Trophoblast cell (in vitro differentiated cells and primary cell): ENCODE measurements around the gene NAP1L5.

Experiments
- DNase-seq, 2 donors: peaks; one replicate each; pipeline ENCODE4 v3.0.0-alpha.2; 2016
- H2AFZ ChIP-seq: 2 replicates; pipeline ENCODE4 v1.6.1; 2013; ENCODE audit warnings: low read length, moderate library complexity, mild to moderate bottlenecking; ENCODE audit not compliant: insufficient read depth, poor library complexity
- H2AK5ac ChIP-seq: 2 replicates; pipeline ENCODE4 v1.6.1; 2013; ENCODE audit warnings: mild to moderate bottlenecking, low read length
- H2BK120ac ChIP-seq: 2 replicates; pipeline ENCODE4 v1.6.1; 2013; ENCODE audit warnings: low read length, mild to moderate bottlenecking, moderate library complexity; ENCODE audit not compliant: insufficient read depth, poor library complexity
- H2BK12ac ChIP-seq: 2 replicates; pipeline ENCODE4 v1.6.1; 2013; ENCODE audit warnings: mild to moderate bottlenecking, low read length, moderate library complexity
- H2BK5ac ChIP-seq: 2 replicates; pipeline ENCODE4 v1.6.1; 2013; ENCODE audit warnings: low read length, low read depth, moderate library complexity, mild to moderate bottlenecking; ENCODE audit not compliant: poor library complexity
- H3K14ac ChIP-seq: 2 replicates; pipeline ENCODE4 v1.6.1; 2013; ENCODE audit warnings: mild to moderate bottlenecking, low read length
- H3K18ac ChIP-seq: 2 replicates; pipeline ENCODE4 v1.6.1; 2013; ENCODE audit warnings: mild to moderate bottlenecking, low read length
- H3K23ac ChIP-seq: 2 replicates; pipeline ENCODE4 v1.6.1; 2013; ENCODE audit warnings: low read length
- H3K27ac ChIP-seq: 2 replicates; pipeline ENCODE4 v1.5.1; 2013; ENCODE audit warnings: low read depth, mild to moderate bottlenecking, inconsistent platforms, low read length, moderate library complexity
- H3K27me3 ChIP-seq: 2 replicates; pipeline ENCODE4 v1.6.1; 2013; ENCODE audit warnings: inconsistent platforms, mild to moderate bottlenecking, low read length, moderate library complexity; ENCODE audit not compliant: insufficient read depth
- H3K36me3 ChIP-seq, 2 experiments: 1 replicate in 1 of 2; 2 replicates in 1 of 2; pipeline ENCODE4 v1.6.1; 2013; ENCODE audit warnings: low read length in 2 of 2, mild to moderate bottlenecking in 2 of 2, moderate library complexity in 1 of 2; ENCODE audit not compliant: insufficient read depth in 2 of 2, control insufficient read depth in 1 of 2
- H3K4ac ChIP-seq: 2 replicates; pipeline ENCODE4 v1.6.1; 2013; ENCODE audit warnings: low read depth, mild to moderate bottlenecking, low read length, moderate library complexity
- H3K4me1 ChIP-seq, 2 experiments: 1 replicate in 1 of 2; 2 replicates in 1 of 2; pipeline ENCODE4 v1.6.1; 2013; ENCODE audit warnings: low read length in 2 of 2, mild to moderate bottlenecking in 2 of 2, moderate library complexity in 1 of 2; ENCODE audit not compliant: insufficient read depth in 2 of 2, control insufficient read depth in 1 of 2
- H3K4me2 ChIP-seq: 2 replicates; pipeline ENCODE4 v1.6.1; 2013; ENCODE audit warnings: inconsistent platforms, mild to moderate bottlenecking, low read length, moderate library complexity
- H3K4me3 ChIP-seq: 2 replicates; pipeline ENCODE4 v1.5.1; 2013; ENCODE audit warnings: mild to moderate bottlenecking, low read depth, low read length, inconsistent platforms
- H3K79me1 ChIP-seq: one replicate; pipeline ENCODE4 v1.6.1; 2013; ENCODE audit warnings: low read length
- H3K79me2 ChIP-seq: 2 replicates; pipeline ENCODE4 v1.6.1; 2013; ENCODE audit warnings: low read length, mild to moderate bottlenecking; ENCODE audit not compliant: control insufficient read depth, insufficient read depth, poor library complexity
- H3K9ac ChIP-seq: 2 replicates; pipeline ENCODE4 v1.6.1; 2013; ENCODE audit warnings: mild to moderate bottlenecking, low read length
- H3K9me3 ChIP-seq: 2 replicates; pipeline ENCODE4 v1.6.1; 2013; ENCODE audit warnings: low read depth, mild to moderate bottlenecking, control low read depth, inconsistent platforms, low read length; ENCODE audit not compliant: insufficient read depth
- H4K12ac ChIP-seq: 2 replicates; pipeline ENCODE4 v1.6.1; 2013; ENCODE audit warnings: low read depth, mild to moderate bottlenecking, low read length, moderate library complexity
- H4K8ac ChIP-seq: 2 replicates; pipeline ENCODE4 v1.6.1; 2013; ENCODE audit warnings: low read depth, mild to moderate bottlenecking, low read length, moderate library complexity
- H4K91ac ChIP-seq: one replicate; pipeline ENCODE4 v1.6.1; 2013; ENCODE audit warnings: low read depth, mild to moderate bottlenecking, low read length, moderate library complexity
- WGBS: extraction: QIAGEN DNeasy Blood & Tissue Kit; methylation state at CpG from one replicate; pipeline ENCODE4 v1.1.7; 2013; ENCODE audit warnings: missing lambda C conversion rate; ENCODE audit not compliant: insufficient read length, insufficient coverage; ENCODE audit errors: extremely low coverage; 5-methylcytosine and 5-hydroxymethylcytosine counted together

Gene NAP1L5

DNA sequence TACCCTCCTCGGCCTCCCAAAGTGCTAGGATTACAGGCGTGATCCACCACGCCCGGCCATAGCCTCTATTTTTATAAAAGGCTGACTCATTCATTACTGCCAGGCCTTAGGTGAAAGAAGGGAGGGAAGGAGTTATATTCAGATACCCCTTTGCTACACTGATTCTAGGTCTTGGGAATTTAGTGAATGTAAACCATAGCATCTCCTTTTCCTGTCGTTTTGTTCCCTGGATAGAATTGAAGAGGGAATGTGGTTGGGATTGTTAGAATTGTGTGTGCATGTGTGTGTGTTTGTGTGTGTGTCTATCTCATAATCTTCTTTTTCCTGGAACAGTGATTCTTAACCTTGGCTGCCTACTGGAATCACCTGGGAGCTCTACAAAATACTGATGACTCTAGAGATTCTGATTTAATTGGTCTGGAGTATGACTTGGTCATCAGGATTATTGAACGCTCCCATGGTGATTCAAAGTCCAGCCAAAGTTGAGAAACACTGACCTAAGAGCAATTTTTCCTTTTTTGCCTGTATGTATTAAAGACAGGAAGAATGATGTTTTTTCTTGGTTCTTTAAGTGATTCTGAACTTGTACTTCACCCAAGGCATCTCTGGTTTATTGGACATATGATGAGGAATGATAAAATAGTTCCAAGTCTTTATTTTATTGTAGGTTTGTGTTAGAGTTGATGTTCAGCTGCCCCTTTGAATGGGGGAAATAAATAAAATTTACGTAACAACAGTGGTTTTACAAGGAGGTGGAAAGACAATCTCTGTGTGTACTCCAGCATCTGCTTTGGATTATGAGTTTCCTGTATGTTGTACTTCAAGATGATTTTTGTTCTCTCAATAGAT is 37.0 kb downstream of the NAP1L5 start:
- Histone ChIP-seq H2BK12ac (no peak overlapping the region), H4K91ac (no peak overlapping the region), H3K4me1 (peaks cover 3 to 5% of the 10 kb centered on the region in 2 experiments), H3K27ac (no peak overlapping the region), H3K79me2 (no peaks in the 10 kb centered on the region), H3K9ac (no peak overlapping the region), H3K36me3 (no peaks in the 10 kb centered on the region), H2BK5ac (no peak overlapping the region), H3K23ac (no peak overlapping the region), H3K4me3 (no peak overlapping the region), H3K9me3 (no peaks in the 10 kb centered on the region), H3K14ac (no peak overlapping the region), H3K4ac (no peak overlapping the region), H3K18ac (no peak overlapping the region), H2AK5ac (no peak overlapping the region), H2AFZ (no peak overlapping the region), H2BK120ac (no peak overlapping the region), H4K8ac (no peak overlapping the region), H3K4me2 (no peak overlapping the region), H3K79me1 (no peaks in the 10 kb centered on the region), H3K27me3 (no peaks in the 10 kb centered on the region), H4K12ac (no peak overlapping the region)
- no peak for DNase-seq
- no CpG with 5 or more reads among the region's 7 CpGs for WGBS

DNA sequence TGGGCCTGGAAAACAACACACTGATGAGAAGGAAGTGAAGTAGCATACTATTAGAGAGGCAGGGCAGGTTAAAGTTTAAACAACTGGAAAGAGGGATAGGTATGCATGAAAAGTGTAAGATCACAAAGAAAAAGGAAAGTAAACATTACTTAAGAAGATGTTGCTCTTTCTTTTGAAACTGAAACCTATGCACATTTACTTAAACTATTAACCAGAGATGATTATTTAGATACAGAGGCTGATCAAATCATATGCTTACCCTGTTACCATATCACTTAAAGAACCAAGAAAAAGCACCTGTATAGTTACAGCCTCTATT is 37.8 kb downstream of the NAP1L5 start:
- H3K18ac ChIP-seq, result no peak overlapping the region
- H3K9ac ChIP-seq, result no peak overlapping the region
- H3K14ac ChIP-seq, result no peak overlapping the region
- H2BK120ac ChIP-seq, result no peak overlapping the region
- peaks cover 3 to 5% of the 10 kb centered on the region in 2 experiments for H3K4me1 ChIP-seq
- no peaks in the 10 kb centered on the region for H3K79me1 ChIP-seq
- no peak overlapping the region for H2AFZ ChIP-seq
- no peak overlapping the region for H3K4ac ChIP-seq
- no peaks in the 10 kb centered on the region for H3K36me3 ChIP-seq
- H3K23ac ChIP-seq, result no peak overlapping the region
- H3K4me3 ChIP-seq, result no peak overlapping the region
- H2BK12ac ChIP-seq, result no peak overlapping the region
- H3K79me2 ChIP-seq, result no peaks in the 10 kb centered on the region
- no peak overlapping the region for H4K8ac ChIP-seq
- H2AK5ac ChIP-seq, result no peak overlapping the region
- no peaks in the 10 kb centered on the region for H3K9me3 ChIP-seq
- H3K27ac ChIP-seq, result no peak overlapping the region
- no peak for DNase-seq
- H4K12ac ChIP-seq, result no peak overlapping the region
- no peak overlapping the region for H3K4me2 ChIP-seq
- no peak overlapping the region for H2BK5ac ChIP-seq
- no peaks in the 10 kb centered on the region for H3K27me3 ChIP-seq
- no peak overlapping the region for H4K91ac ChIP-seq

GRCh38 chr4:88659055-88659889 is 38.4 kb downstream of the NAP1L5 start:
- no peaks in the 10 kb centered on the region for H3K27me3 ChIP-seq
- H4K12ac ChIP-seq, result no peak overlapping the region
- H3K9ac ChIP-seq, result no peak overlapping the region
- no peaks in the 10 kb centered on the region for H3K79me2 ChIP-seq
- H3K4me2 ChIP-seq, result peak overlapping the region; percentile 4
- no peaks in the 10 kb centered on the region for H3K9me3 ChIP-seq
- no peak overlapping the region for H4K8ac ChIP-seq
- H3K14ac ChIP-seq, result no peak overlapping the region
- H2AFZ ChIP-seq, result no peak overlapping the region
- no peak overlapping the region for H2BK5ac ChIP-seq
- no peak overlapping the region for H2BK120ac ChIP-seq
- H4K91ac ChIP-seq, result no peak overlapping the region
- no peak overlapping the region for H3K18ac ChIP-seq
- H3K27ac ChIP-seq, result peak overlapping the region; percentile 52
- no peaks in the 10 kb centered on the region for H3K79me1 ChIP-seq
- H2BK12ac ChIP-seq, result no peak overlapping the region
- no peak overlapping the region for H3K4ac ChIP-seq
- no CpG with 5 or more reads among the region's 4 CpGs for WGBS
- H3K23ac ChIP-seq, result no peak overlapping the region
- peaks cover 3 to 5% of the 10 kb centered on the region in 2 experiments for H3K4me1 ChIP-seq
- H3K36me3 ChIP-seq, result no peaks in the 10 kb centered on the region
- no peak overlapping the region for H3K4me3 ChIP-seq
- DNase-seq, result peak; percentile 96 to 99
- no peak overlapping the region for H2AK5ac ChIP-seq

DNA sequence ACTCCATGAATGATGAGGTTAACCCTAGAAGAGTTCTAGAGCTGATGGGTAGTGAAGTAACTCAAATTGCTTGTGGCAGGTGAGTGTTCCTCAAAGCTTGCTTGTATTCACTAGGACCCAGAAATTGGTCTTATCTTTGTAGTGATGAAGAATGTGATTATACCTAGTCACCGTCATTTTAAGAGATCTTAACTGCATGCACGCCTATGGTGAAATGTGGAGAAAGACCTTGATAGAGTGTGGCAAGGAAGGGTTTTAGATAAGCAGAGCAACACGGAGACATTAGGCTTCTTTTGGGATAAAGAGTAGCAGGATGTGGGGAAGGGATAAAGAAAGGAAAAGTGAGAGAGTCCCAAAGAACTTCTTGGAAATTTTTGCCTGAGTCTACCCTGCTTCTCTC is 42.4 kb downstream of the NAP1L5 start:
- no peaks in the 10 kb centered on the region for H3K27me3 ChIP-seq
- peaks cover 0 to 3% of the 10 kb centered on the region in 2 experiments for H3K4me1 ChIP-seq
- H4K8ac ChIP-seq, result no peak overlapping the region
- H3K18ac ChIP-seq, result no peak overlapping the region
- H3K9me3 ChIP-seq, result no peaks in the 10 kb centered on the region
- no peak overlapping the region for H3K9ac ChIP-seq
- no peak overlapping the region for H4K91ac ChIP-seq
- H4K12ac ChIP-seq, result no peak overlapping the region
- no peak overlapping the region for H2BK12ac ChIP-seq
- no peak overlapping the region for H3K23ac ChIP-seq
- H3K36me3 ChIP-seq, result no peaks in the 10 kb centered on the region
- no peak overlapping the region for H3K4me3 ChIP-seq
- no peak overlapping the region for H3K4ac ChIP-seq
- no peak overlapping the region for H2AK5ac ChIP-seq
- no peaks in the 10 kb centered on the region for H3K79me2 ChIP-seq
- H2AFZ ChIP-seq, result no peak overlapping the region
- DNase-seq, result peak; percentile 52 to 85
- no peak overlapping the region for H3K4me2 ChIP-seq
- H3K27ac ChIP-seq, result no peak overlapping the region
- H3K79me1 ChIP-seq, result no peaks in the 10 kb centered on the region
- H2BK120ac ChIP-seq, result no peak overlapping the region
- no peak overlapping the region for H2BK5ac ChIP-seq
- H3K14ac ChIP-seq, result no peak overlapping the region
- WGBS, result no CpG with 5 or more reads among the region's 3 CpGs
